GM19463 (cell line): ENCODE measurements around the gene MS4A8.
"Not testable (repeated sequence)": the region's sequence is repeated elsewhere in the genome, so short reads cannot be mapped to it uniquely, and the experiment has no call there.

Source experiments
- ATAC-seq: cut with Tn5 transposase; IDR thresholded peaks from one replicate; pipeline ENCODE4 v1.9.1; 2021; ENCODE audit warnings: mild to moderate bottlenecking, moderate library complexity; ENCODE audit not compliant: unreplicated experiment

The MS4A8 gene

GRCh38 chr11:60724420-60724819, 25.0 kb downstream of the MS4A8 start, which contains the start of gene MS4A18:
MS4A18 (plus strand) TSS chr11:60724720.
- ATAC-seq = no peak

GRCh38 chr11:60725592-60725991, 26.2 kb downstream of the MS4A8 start:
- no peak for ATAC-seq

DNA sequence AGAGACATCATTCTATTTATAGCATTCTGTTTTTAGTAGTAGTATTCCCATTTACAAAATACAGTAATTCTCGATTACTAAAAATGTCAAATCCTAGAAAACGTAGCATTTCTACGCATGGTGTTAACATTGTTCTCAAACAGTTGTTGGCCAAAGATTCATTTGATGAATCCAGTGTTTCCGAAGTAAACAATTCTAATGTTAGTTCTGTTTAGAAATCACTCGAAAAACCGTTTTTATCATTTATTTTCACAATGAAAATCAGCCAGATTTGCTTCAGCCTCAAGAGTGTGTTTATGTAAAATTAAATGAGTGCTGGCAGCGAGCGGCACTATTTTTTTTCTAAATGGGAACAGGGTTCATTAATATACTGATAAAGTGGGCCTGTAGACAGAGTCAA, 32.2 kb downstream of the MS4A8 start:
- ATAC-seq = no peak

DNA sequence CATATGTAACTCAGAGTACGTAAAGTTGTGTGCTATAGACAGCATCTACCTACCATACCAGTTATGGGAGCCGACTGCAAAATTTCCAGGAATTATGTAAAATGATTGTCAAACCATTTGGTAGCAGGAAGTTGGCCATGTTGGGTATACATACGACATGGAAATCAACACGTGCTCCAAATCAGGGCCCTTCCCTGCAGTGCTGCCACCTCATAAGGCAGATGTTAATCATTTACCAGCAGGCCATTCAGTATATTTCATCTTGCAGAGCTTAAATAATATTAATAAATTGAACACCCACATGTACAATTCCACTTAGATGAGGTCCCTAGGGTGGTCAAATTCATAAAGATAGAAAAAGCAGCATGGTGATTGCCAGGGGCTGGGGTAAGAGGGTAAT, 34.9 kb downstream of the MS4A8 start:
- no peak for ATAC-seq

- no peak for ATAC-seq
Measured at GRCh38 chr11:60739114-60739513, 39.7 kb downstream of the MS4A8 start.

GRCh38 chr11:60740573-60740972, 41.2 kb downstream of the MS4A8 start:
- no peak for ATAC-seq

GRCh38 chr11:60741421-60741820, 42.0 kb downstream of the MS4A8 start:
- no peak for ATAC-seq

GRCh38 chr11:60743058-60743457, 43.6 kb downstream of the MS4A8 start:
- no peak for ATAC-seq

- no peak for ATAC-seq
Measured at GRCh38 chr11:60744114-60744513, 44.7 kb downstream of the MS4A8 start.

GRCh38 chr11:60747359-60747873, 48.0 kb downstream of the MS4A8 start:
- ATAC-seq = no peak

- no peak for ATAC-seq
Measured at GRCh38 chr11:60748225-60748624, 48.8 kb downstream of the MS4A8 start.

DNA sequence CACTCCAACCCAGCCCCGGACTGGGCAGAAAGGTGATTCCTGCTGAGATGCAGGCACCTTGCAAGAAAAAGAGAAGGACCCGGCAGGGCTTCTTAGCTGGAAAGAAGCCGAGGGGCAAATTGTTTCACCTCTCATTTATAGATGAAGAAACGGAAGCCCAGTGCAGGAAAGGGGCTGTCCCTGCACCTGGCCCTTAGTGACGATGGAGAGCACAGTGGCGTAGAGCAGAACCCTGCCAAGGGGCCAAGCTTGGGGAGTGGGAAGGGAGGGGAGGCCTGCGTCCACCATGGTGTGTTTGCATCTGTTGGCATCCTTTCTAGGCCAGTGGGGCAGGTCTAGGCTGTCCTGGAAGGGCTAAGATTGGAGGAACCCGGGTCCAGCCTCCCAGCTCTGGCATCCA, 49.4 kb downstream of the MS4A8 start:
- no peak for ATAC-seq

DNA sequence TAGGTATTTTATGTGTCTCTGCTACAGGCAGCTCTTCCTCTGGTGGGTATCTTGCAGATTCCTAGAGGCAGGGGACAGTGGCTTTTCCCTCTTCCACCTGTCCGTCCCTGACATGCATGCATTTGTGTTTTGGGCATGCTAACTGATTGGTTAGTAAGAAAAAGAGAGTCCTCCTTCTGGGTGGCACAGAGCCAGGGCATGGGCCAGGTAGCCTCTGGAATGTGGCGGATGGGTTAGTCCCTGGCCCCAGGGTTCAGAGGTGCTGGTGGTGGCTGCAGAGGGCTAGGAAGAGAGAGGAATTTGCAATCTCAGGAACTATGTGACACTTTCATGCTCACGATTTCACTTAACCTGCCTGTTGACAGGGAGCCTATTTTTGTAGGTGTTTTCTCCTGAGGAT, 51.5 kb downstream of the MS4A8 start:
- no peak for ATAC-seq

DNA sequence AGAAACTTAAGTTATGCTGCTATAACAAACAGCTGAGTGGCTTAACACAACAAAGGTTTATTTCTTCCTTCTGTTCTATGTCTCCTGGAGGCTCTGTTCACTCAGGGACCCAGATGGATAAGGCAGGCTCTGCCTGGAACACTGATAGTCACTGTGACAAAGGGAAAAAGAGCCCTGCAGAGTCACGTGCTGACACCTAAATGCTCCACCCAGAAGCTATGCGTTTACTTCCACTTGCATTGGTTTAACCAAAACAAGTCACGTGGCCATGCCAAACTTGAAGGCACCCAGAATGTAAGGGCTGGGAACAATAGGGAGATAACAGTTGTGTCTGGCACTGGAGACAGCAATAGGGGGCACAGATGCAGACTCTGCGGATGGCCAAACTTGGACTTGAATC, 53.9 kb downstream of the MS4A8 start:
- no peak for ATAC-seq

GRCh38 chr11:60754887-60755286, 55.5 kb downstream of the MS4A8 start:
- ATAC-seq = no peak

DNA sequence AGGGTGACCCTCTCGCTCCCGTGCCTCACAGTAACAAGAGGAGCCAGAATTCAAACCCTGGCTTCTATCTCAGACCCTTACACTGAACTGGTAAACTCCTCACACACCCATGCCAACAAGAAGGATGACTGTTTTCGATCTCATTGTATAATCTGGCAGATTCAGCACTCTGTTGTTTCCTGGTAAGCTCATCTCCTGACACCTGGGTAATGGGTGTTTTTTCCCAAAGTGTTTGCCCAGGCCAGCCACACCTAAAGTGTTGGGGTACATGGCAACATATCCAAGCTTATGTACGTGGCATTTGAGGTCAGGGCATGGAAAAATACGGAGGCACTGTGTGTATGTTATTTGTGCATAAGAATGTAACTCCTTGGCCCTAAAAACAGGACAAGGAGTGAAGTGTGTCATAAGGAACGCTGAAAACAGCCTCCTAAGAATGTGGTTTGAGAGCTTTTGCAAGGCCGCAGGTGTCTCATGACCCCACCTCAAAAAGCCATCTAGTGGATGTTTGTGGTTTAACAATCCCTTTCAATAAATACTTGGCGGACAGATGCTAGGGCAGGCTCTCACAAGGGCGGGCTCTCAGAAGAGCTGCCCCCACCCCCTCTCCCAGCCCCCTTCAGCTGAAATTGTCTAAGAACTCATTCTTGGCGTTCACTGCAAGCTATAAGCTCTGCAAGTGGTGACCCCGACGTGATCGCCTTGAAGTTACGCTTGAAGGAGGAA, 57.1 kb downstream of the MS4A8 start, which contains the start of gene MS4A15:
MS4A15 (plus strand) TSS at position 561 of the 726 bp plus-strand sequence. CDS start 6,867 bp downstream, outside the sequence.
- no peak for ATAC-seq

DNA sequence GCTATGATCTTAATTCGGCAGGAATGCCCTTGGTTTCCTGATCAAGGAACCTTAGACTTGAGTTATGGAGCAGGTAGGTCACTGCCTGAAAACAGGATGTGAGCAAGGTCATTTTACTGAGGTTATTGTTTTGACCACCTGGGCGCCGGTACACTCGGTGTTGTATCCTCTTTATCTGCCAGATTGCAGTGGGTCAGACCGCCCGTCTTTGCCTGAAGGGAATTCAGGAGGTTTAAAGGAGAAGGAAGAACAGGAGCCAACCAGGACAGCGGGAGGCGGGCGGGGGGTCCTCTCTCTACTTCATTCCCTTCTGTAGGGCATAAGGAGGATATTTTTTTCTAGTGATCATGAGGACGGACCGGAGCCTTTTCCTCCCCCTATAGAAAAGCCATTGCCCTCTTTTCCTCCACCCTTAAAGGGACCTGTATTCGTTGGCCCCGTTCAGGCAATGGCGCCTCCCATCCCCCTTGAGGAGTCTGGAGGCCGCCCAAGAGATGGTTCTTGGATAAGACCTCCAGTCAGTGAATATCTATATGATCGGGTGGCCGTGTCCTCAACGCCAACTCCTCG, 57.9 kb downstream of the MS4A8 start:
- no peak for ATAC-seq

- not testable (repeated sequence) for ATAC-seq
Measured at GRCh38 chr11:60758671-60759070, 59.3 kb downstream of the MS4A8 start.

DNA sequence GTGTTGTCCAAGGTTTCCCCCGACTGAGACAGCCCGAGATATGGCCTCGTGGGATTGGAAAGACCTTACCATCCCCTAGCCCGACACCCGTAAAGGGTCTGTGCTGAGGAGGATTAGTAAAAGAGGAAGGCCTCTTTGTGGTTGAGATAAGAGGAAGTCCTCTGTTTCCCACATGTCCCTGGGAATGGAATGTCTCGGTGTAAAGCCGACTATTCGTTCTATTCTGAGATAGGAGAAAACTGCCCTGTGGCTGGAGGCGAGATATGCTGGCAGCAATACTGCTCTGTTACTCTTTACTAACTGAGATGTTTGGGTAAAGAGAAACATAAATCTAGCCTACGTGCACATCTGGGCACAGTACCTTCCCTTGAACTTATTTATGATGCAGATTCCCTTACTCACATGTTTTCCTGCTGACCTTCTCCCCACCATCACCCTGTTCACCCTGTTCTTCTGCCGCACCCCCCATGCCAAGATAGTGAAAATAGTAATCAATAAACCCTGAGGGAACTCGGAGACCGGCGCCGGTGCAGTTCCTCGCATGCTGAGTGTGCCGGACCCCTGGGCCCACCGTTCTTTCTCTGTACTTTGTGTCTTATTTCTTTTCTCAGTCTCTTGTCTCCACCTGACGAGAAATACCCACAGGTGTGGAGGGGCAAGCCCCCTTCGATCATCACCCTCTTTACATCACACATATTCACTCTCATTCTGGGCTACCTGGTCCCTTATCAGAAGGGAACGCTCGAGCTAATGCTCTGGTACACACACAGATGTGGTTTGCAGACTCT, 60.2 kb downstream of the MS4A8 start:
- ATAC-seq = not testable (repeated sequence)

DNA sequence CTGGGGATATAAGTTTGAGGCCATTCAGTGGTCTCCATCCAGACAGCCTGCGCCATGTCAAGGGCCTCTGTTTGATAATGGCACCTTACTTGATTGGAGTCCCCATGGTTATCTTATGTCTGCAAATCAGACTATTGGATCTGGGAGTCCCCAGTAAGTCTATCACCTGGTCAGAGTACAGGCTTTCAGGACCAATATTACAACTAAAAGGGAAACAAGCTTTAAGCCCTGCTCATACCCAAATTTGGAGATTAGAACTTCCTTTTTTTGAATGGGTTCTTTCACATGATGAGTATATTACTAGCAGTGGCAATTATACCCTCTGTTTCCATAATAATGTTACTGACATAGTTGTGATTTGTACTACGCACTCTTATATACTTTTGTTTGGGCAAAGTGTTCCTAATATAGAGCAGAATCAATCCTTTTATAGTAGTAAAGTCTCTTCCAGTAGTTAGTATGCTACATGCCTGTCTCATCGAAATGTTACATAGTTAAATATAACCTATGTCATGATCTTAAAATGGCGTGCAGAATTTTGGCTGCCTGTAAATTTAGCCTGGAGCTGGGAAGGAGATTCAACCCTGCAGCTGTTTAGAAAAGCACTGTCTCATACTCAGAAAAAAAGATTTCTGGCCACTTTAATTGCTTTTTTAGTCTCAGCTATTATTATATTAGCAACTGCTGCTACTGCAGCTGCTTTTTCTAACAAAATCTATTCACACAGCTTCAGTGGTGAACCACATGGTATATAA, 62.2 kb downstream of the MS4A8 start:
- peak; percentile 26 for ATAC-seq
